Panc1 (cell line): ENCODE measurements around the gene SKIC8. TPM values are rescaled to one million over a fixed set of nuclear protein-coding genes. Genes with fewer than 3 reads are reported as not detected.
A peak's percentile ranks its signal among the peaks of the same experiment; 100 is the strongest.

Source experiments
- ATAC-seq: fragments of 200-7000 bp; cut with Tn5 transposase; 2 replicates; pipeline ENCODE4 v1.9.1; 2020; ENCODE audit warnings: mild to moderate bottlenecking, moderate library complexity
- BruUV-seq: library from RNA; stranded (reverse); fragments of 400-500 nt; replicated peaks from 2 replicates; lab custom pipeline; 2021; lab: Mats Ljungman, UMichigan
- CTCF ChIA-PET: fragments of 300-600 bp; sonication (Branson Sonifier 250); formaldehyde crosslinking; loops from one replicate; lab custom pipeline; 2022; ENCODE audit warnings: antibody characterized with exemption; lab: Charles Lee
- POLR2A ChIA-PET: fragments of 300-600 bp; sonication (Branson Sonifier 250); formaldehyde crosslinking; loops from one replicate; lab custom pipeline; 2022; ENCODE audit warnings: antibody characterized with exemption; lab: Charles Lee
- DNase-seq: peaks from one replicate; pipeline ENCODE4 v3.0.0-alpha.2; 2010; ENCODE audit warnings: low read depth, low spot score
- H3K27ac ChIP-seq: 2 replicates; pipeline ENCODE4 v1.5.1; 2011; ENCODE audit warnings: mild to moderate bottlenecking, low read length, inconsistent platforms
- H3K27me3 ChIP-seq: fragments of 200-500 bp; sonication (Bioruptor generic); 2 replicates; pipeline ENCODE4 v1.6.0; 2014; ENCODE audit warnings: low read length, inconsistent platforms; ENCODE audit not compliant: control insufficient read depth, insufficient read depth
- H3K36me3 ChIP-seq: fragments of 200-500 bp; sonication (Bioruptor generic); 2 replicates; pipeline ENCODE4 v1.5.1; 2014; ENCODE audit warnings: inconsistent platforms, mild to moderate bottlenecking, low read length, moderate library complexity; ENCODE audit not compliant: control insufficient read depth, insufficient read depth
- H3K4me1 ChIP-seq: 2 replicates; pipeline ENCODE4 v1.5.1; 2011; ENCODE audit warnings: inconsistent platforms, mild to moderate bottlenecking, low read length, moderate library complexity; ENCODE audit not compliant: control insufficient read depth, insufficient read depth
- H3K4me3 ChIP-seq, 2 experiments: 2 replicates each; pipeline ENCODE4 v1.5.1; 2011 to 2012; ENCODE audit warnings: low read depth in 2 of 2, low read length in 2 of 2, mild to moderate bottlenecking in 2 of 2, inconsistent platforms in 1 of 2, moderate library complexity in 1 of 2
- H3K9me3 ChIP-seq: fragments of 200-500 bp; sonication (Bioruptor generic); 2 replicates; pipeline ENCODE4 v1.5.1; 2014; ENCODE audit warnings: low read depth, mild to moderate bottlenecking, inconsistent platforms, low read length, moderate library complexity; ENCODE audit not compliant: control insufficient read depth, insufficient read depth
- CTCF ChIP-seq: fragments of 450-650 bp; IDR thresholded peaks from 2 replicates; pipeline ENCODE4 v1.5.1; 2017; ENCODE audit warnings: mild to moderate bottlenecking
- POLR2AphosphoS5 ChIP-seq: IDR thresholded peaks from 2 replicates; pipeline ENCODE4 v1.6.1; 2012; ENCODE audit warnings: mild to moderate bottlenecking, low read depth, low read length, moderate library complexity
- REST ChIP-seq, 2 experiments: IDR thresholded peaks; 2 replicates each; pipeline ENCODE4 v1.6.1; 2011 to 2012; ENCODE audit warnings: low read depth in 2 of 2, control low read depth in 1 of 2, low read length in 1 of 2, mild to moderate bottlenecking in 1 of 2, moderate library complexity in 1 of 2; ENCODE audit not compliant: insufficient read depth in 1 of 2
- SIN3A ChIP-seq: IDR thresholded peaks from 2 replicates; pipeline ENCODE4 v1.6.1; 2012; ENCODE audit warnings: low read depth, mild to moderate bottlenecking, low read length, moderate library complexity, borderline replicate concordance; ENCODE audit not compliant: insufficient read depth
- TCF7L2 ChIP-seq: IDR thresholded peaks from 2 replicates; pipeline ENCODE4 v1.6.1; 2011; ENCODE audit warnings: mild to moderate bottlenecking, low read depth, low read length, inconsistent platforms
- in situ Hi-C: cut with HindIII; loops from 2 replicates; pipeline ENCODE4 v1.10.0; 2016; ENCODE audit warnings: low sequenced_read_pairs, low pct_unique_long_range_greater_than_20kb
- intact Hi-C: fragments of 100-400 bp; cut with micrococcal nuclease; formaldehyde crosslinking; loops from one replicate; pipeline ENCODE4 v1.10.0; 2022; ENCODE audit not compliant: unreplicated experiment
- total RNA-seq: library from RNA; stranded (reverse); gene quantifications from one replicate; pipeline ENCODE4 v1.2.1, GENCODE V29; 2021; ENCODE audit not compliant: unreplicated experiment

Gene SKIC8
- total RNA-seq, 1 experiment from 2014 or later: 66.3 TPM

GRCh38 chr15:78290222-78290621, 9.2 kb downstream of the SKIC8 start:
- no peak for TF ChIP-seq REST (IDR thresholded peaks at IDR 0.05; ENCODE audit: insufficient read depth in 1 of 2, low read depth in 2 of 2, low read length in 1 of 2)
- no peak for TF ChIP-seq SIN3A
- no peak for TF ChIP-seq CTCF
- TF ChIP-seq POLR2AphosphoS5: no peak
- no peak for TF ChIP-seq TCF7L2
- POLR2A ChIA-PET: no interaction called here
- intact Hi-C loops (no loop called here), in situ Hi-C loops (no loop called here)
- no peak overlapping the region for H3K27ac ChIP-seq
- no peaks in the 10 kb centered on the region for H3K9me3 ChIP-seq
- no peaks in the 10 kb centered on the region for H3K4me1 ChIP-seq
- no peaks in the 10 kb centered on the region for H3K27me3 ChIP-seq
- DNase-seq (no peak), ATAC-seq (no peak)
- H3K4me3 ChIP-seq: no peak overlapping the region
- BruUV-seq: TSS peak; percentile 9
- H3K36me3 ChIP-seq: peaks cover 11% of the 10 kb centered on the region
- CTCF ChIA-PET: no interaction called here

GRCh38 chr15:78284758-78285157, 14.7 kb downstream of the SKIC8 start:
- H3K27me3 ChIP-seq: no peaks in the 10 kb centered on the region
- in situ Hi-C loops: no loop called here
- H3K27ac ChIP-seq: no peak overlapping the region
- no peak for TF ChIP-seq SIN3A
- TF ChIP-seq CTCF: peak; percentile 29; the same call in 1 of the 2 replicates
- TF ChIP-seq REST (IDR thresholded peaks at IDR 0.05; ENCODE audit: insufficient read depth in 1 of 2, low read depth in 2 of 2, low read length in 1 of 2): no peak
- TF ChIP-seq POLR2AphosphoS5: no peak
- TF ChIP-seq TCF7L2: no peak
- DNase-seq (no peak), ATAC-seq (no peak)
- H3K36me3 ChIP-seq: peaks cover 15% of the 10 kb centered on the region
- no peaks in the 10 kb centered on the region for H3K9me3 ChIP-seq
- ChIA-PET CTCF (interaction anchor here (0.5 to 0.6 kb wide), 2 partner anchors 44 to 54 kb away, joined by 3 read pairs; no protein-coding TSS in a partner anchor), POLR2A (no interaction called here)
- no TSS peak for BruUV-seq
- no peak overlapping the region for H3K4me3 ChIP-seq
- H3K4me1 ChIP-seq: no peaks in the 10 kb centered on the region
- intact Hi-C loops: no loop called here
